IMR-90 (cell line): ENCODE data around the gene FPR3. TPM values are rescaled to one million over a fixed set of nuclear protein-coding genes. Genes with fewer than 3 reads are reported as not detected.

Experiments
- ATAC-seq: fragments of 200-7000 bp; cut with Tn5 transposase; 2 replicates; pipeline ENCODE4 v1.9.1; 2020; ENCODE audit warnings: low read depth, mild to moderate bottlenecking, moderate library complexity
- BruUV-seq: library from RNA; stranded (reverse); fragments of 400-500 nt; replicated peaks from 2 replicates; lab custom pipeline; 2021; lab: Mats Ljungman, UMichigan
- CTCF ChIA-PET: fragments of 300-600 bp; formaldehyde crosslinking; extraction: SDS; loops from one replicate; lab custom pipeline; 2021; ENCODE audit warnings: antibody characterized with exemption; lab: Yijun Ruan, JAX
- POLR2A ChIA-PET: fragments of 300-600 bp; sonication (Branson Sonifier 250); formaldehyde crosslinking; loops from one replicate; lab custom pipeline; 2022; ENCODE audit warnings: antibody characterized with exemption; ENCODE audit not compliant: unreplicated experiment; lab: Charles Lee
- DNase-seq: peaks from one replicate; pipeline ENCODE4 v3.0.0; 2013
- H2AFZ ChIP-seq: replicated peaks from 2 replicates; pipeline ENCODE3; 2013; ENCODE audit warnings: low read length, mild to moderate bottlenecking; ENCODE audit not compliant: poor library complexity
- H2AK5ac ChIP-seq: 2 replicates; pipeline ENCODE4 v1.6.1; 2013; ENCODE audit warnings: low read depth, low read length, inconsistent platforms
- H2AK9ac ChIP-seq: replicated peaks from 2 replicates; pipeline ENCODE3; 2013; ENCODE audit warnings: mild to moderate bottlenecking, low read depth, low read length, moderate library complexity; ENCODE audit not compliant: poor library complexity
- H2BK120ac ChIP-seq: 2 replicates; pipeline ENCODE4 v1.6.1; 2013; ENCODE audit warnings: low read depth, low read length, inconsistent platforms
- H2BK15ac ChIP-seq: 3 replicates; pipeline ENCODE4 v1.6.1; 2013; ENCODE audit warnings: low read depth, low read length, inconsistent platforms
- H2BK20ac ChIP-seq: 2 replicates; pipeline ENCODE4 v1.6.1; 2013; ENCODE audit warnings: low read depth, mild to moderate bottlenecking, inconsistent platforms, low read length, moderate library complexity
- H2BK5ac ChIP-seq: 2 replicates; pipeline ENCODE4 v1.6.1; 2013; ENCODE audit warnings: mild to moderate bottlenecking, low read depth, low read length, inconsistent platforms; ENCODE audit not compliant: poor library complexity, severe bottlenecking
- H3K14ac ChIP-seq: replicated peaks from 2 replicates; pipeline ENCODE4 v1.6.1; 2013; ENCODE audit warnings: low read depth, low read length, inconsistent platforms
- H3K18ac ChIP-seq: 2 replicates; pipeline ENCODE4 v1.6.1; 2013; ENCODE audit warnings: low read depth, low read length, control low read depth
- H3K23ac ChIP-seq: 2 replicates; pipeline ENCODE4 v1.6.1; 2013; ENCODE audit warnings: low read depth, low read length, inconsistent platforms
- H3K27ac ChIP-seq: 2 replicates; pipeline ENCODE4 v1.5.1; 2013; ENCODE audit warnings: mild to moderate bottlenecking, control low read depth, low read length; ENCODE audit not compliant: insufficient read depth
- H3K27me3 ChIP-seq: 2 replicates; pipeline ENCODE4 v1.6.1; 2013; ENCODE audit warnings: low read length; ENCODE audit not compliant: control insufficient read depth, insufficient read depth
- H3K36me3 ChIP-seq: 2 replicates; pipeline ENCODE4 v1.6.1; 2013; ENCODE audit warnings: low read length, mixed read lengths; ENCODE audit not compliant: control insufficient read depth, insufficient read depth
- H3K4ac ChIP-seq: 2 replicates; pipeline ENCODE4 v1.6.1; 2013; ENCODE audit warnings: low read depth, low read length, inconsistent platforms
- H3K4me1 ChIP-seq: 2 replicates; pipeline ENCODE4 v1.6.1; 2013; ENCODE audit warnings: low read length, mixed read lengths; ENCODE audit not compliant: control insufficient read depth, insufficient read depth
- H3K4me2 ChIP-seq: 2 replicates; pipeline ENCODE4 v1.6.1; 2013; ENCODE audit warnings: low read depth, mild to moderate bottlenecking, control low read depth, low read length, moderate library complexity
- H3K4me3 ChIP-seq: 2 replicates; pipeline ENCODE4 v1.5.1; 2013; ENCODE audit warnings: low read depth, mild to moderate bottlenecking, control low read depth, low read length, moderate library complexity; ENCODE audit not compliant: insufficient read depth
- H3K56ac ChIP-seq: 2 replicates; pipeline ENCODE4 v1.6.1; 2013; ENCODE audit warnings: low read length, inconsistent platforms; ENCODE audit not compliant: insufficient read depth; ENCODE audit errors: extremely low read depth
- H3K79me1 ChIP-seq, 2 experiments: 2 replicates each; pipeline ENCODE4 v1.6.1; 2013; ENCODE audit warnings: low read length in 2 of 2, inconsistent platforms in 1 of 2, low read depth in 1 of 2
- H3K9ac ChIP-seq: 2 replicates; pipeline ENCODE4 v1.6.1; 2013; ENCODE audit warnings: low read depth, low read length, control low read depth
- H3K9me1 ChIP-seq: 2 replicates; pipeline ENCODE4 v1.6.1; 2013; ENCODE audit warnings: low read length, inconsistent platforms; ENCODE audit not compliant: insufficient read depth
- H3K9me3 ChIP-seq: 2 replicates; pipeline ENCODE4 v1.6.1; 2013; ENCODE audit warnings: low read length; ENCODE audit not compliant: control insufficient read depth, insufficient read depth
- H4K20me1 ChIP-seq: 2 replicates; pipeline ENCODE4 v1.6.1; 2013; ENCODE audit warnings: low read length, inconsistent platforms; ENCODE audit not compliant: insufficient read depth
- H4K5ac ChIP-seq: 2 replicates; pipeline ENCODE4 v1.6.1; 2013; ENCODE audit warnings: mild to moderate bottlenecking, low read depth, low read length, control low read depth
- H4K8ac ChIP-seq, 2 experiments: 2 replicates each; pipeline ENCODE4 v1.6.1; 2013; ENCODE audit warnings: low read depth in 2 of 2, low read length in 2 of 2, control low read depth in 1 of 2, inconsistent platforms in 1 of 2
- H4K91ac ChIP-seq: 2 replicates; pipeline ENCODE4 v1.6.1; 2013; ENCODE audit warnings: low read depth, low read length, inconsistent platforms; ENCODE audit not compliant: insufficient read depth
- BHLHE40 ChIP-seq: fragments of 150-350 bp; IDR thresholded peaks from 2 replicates; pipeline ENCODE4 v1.6.1; 2016; ENCODE audit warnings: mild to moderate bottlenecking, low read depth, low read length
- CEBPB ChIP-seq: IDR thresholded peaks from 2 replicates; pipeline ENCODE4 v1.6.1; 2012; ENCODE audit warnings: low read depth, low read length, improper control_type of control experiment
- CHD1 ChIP-seq: IDR thresholded peaks from 2 replicates; pipeline ENCODE4 v1.6.1; 2012; ENCODE audit warnings: low read depth, low read length, improper control_type of control experiment
- CTCF ChIP-seq: conservative IDR thresholded peaks from 2 replicates; pipeline ENCODE4 v1.5.1; 2012; ENCODE audit warnings: mild to moderate bottlenecking, low read depth, low read length, improper control_type of control experiment
- FOS ChIP-seq: fragments of 150-350 bp; IDR thresholded peaks from 2 replicates; pipeline ENCODE4 v1.6.1; 2016; ENCODE audit warnings: low read depth, low read length
- MAFK ChIP-seq: IDR thresholded peaks from 2 replicates; pipeline ENCODE4 v1.6.1; 2012; ENCODE audit warnings: low read depth, low read length, improper control_type of control experiment
- MAZ ChIP-seq: IDR thresholded peaks from 2 replicates; pipeline ENCODE4 v1.6.1; 2012; ENCODE audit warnings: low read depth, mild to moderate bottlenecking, low read length, improper control_type of control experiment, moderate library complexity, borderline replicate concordance
- MXI1 ChIP-seq: IDR thresholded peaks from 2 replicates; pipeline ENCODE4 v1.6.1; 2012; ENCODE audit warnings: low read depth, mild to moderate bottlenecking, low read length, moderate library complexity, borderline replicate concordance
- NFE2L2 ChIP-seq: fragments of 150-350 bp; IDR thresholded peaks from 2 replicates; pipeline ENCODE4 v1.6.1; 2016; ENCODE audit warnings: low read depth, mild to moderate bottlenecking, low read length
- POLR2A ChIP-seq: IDR thresholded peaks from 2 replicates; pipeline ENCODE4 v1.6.1; 2012; ENCODE audit warnings: mild to moderate bottlenecking, low read depth, low read length
- RAD21 ChIP-seq: IDR thresholded peaks from 2 replicates; pipeline ENCODE4 v1.6.1; 2012; ENCODE audit warnings: low read length, improper control_type of control experiment
- RCOR1 ChIP-seq: IDR thresholded peaks from 2 replicates; pipeline ENCODE4 v1.6.1; 2012; ENCODE audit warnings: mild to moderate bottlenecking, low read length, improper control_type of control experiment; ENCODE audit not compliant: insufficient replicate concordance
- RFX5 ChIP-seq: IDR thresholded peaks from 2 replicates; pipeline ENCODE4 v1.8.0; 2012; ENCODE audit warnings: low read depth, mild to moderate bottlenecking, low read length, moderate library complexity
- SMC3 ChIP-seq: fragments of 150-350 bp; IDR thresholded peaks from 2 replicates; pipeline ENCODE4 v1.6.1; 2016; ENCODE audit warnings: low read depth, mild to moderate bottlenecking, antibody characterized with exemption, low read length, moderate library complexity
- USF2 ChIP-seq: fragments of 150-350 bp; IDR thresholded peaks from 2 replicates; pipeline ENCODE4 v1.6.1; 2017; ENCODE audit warnings: mild to moderate bottlenecking, antibody characterized with exemption, low read length, low read depth
- WGBS, 2 experiments: methylation state at CpG; one replicate each; pipeline versions ENCODE4 v1.1.5 to v1.1.7; 2013; ENCODE audit warnings: missing lambda C conversion rate in 2 of 2; ENCODE audit not compliant: insufficient read length in 1 of 2; ENCODE audit errors: extremely low coverage in 2 of 2; 5-methylcytosine and 5-hydroxymethylcytosine counted together
- dilution Hi-C: fragments of 300-500 bp; cut with HindIII; formaldehyde crosslinking; loops from one replicate; pipeline ENCODE4 v1.14.3; 2018; ENCODE audit warnings: low sequenced_read_pairs; ENCODE audit not compliant: unreplicated experiment
- in situ Hi-C: fragments of 300-500 bp; cut with MboI; formaldehyde crosslinking; loops from 3 replicates; pipeline ENCODE4 v1.14.3; 2019; ENCODE audit warnings: low sequenced_read_pairs, inconsistent platforms, mixed read lengths
- intact Hi-C: fragments of 100-400 bp; cut with micrococcal nuclease; formaldehyde crosslinking; loops from 2 replicates; pipeline ENCODE4 v1.10.0; 2022
- polyA plus RNA-seq, 3 experiments: library from polyadenylated mRNA; depleted of rRNA; stranded (reverse); fragments of >200 nt; gene quantifications; 2 replicates each; pipeline ENCODE4 v1.2.3, GENCODE V29; 2012; ENCODE audit warnings: low replicate concordance in 1 of 3
- total RNA-seq: library from RNA; depleted of rRNA; stranded (reverse); fragments of >200 nt; gene quantifications from 2 replicates; pipeline ENCODE4 v1.2.3, GENCODE V29; 2012
- TF ChIP-seq, protein P1 (sequence below): fragments of 150-350 bp; IDR thresholded peaks from 2 replicates; pipeline ENCODE4 v1.6.1; 2016; ENCODE audit warnings: low read depth, mild to moderate bottlenecking, low read length, moderate library complexity, borderline replicate concordance

The FPR3 gene
- total and polyA plus RNA-seq, 2 of the 4 experiments (the other 2 are of a cell fraction) = not detected

DNA sequence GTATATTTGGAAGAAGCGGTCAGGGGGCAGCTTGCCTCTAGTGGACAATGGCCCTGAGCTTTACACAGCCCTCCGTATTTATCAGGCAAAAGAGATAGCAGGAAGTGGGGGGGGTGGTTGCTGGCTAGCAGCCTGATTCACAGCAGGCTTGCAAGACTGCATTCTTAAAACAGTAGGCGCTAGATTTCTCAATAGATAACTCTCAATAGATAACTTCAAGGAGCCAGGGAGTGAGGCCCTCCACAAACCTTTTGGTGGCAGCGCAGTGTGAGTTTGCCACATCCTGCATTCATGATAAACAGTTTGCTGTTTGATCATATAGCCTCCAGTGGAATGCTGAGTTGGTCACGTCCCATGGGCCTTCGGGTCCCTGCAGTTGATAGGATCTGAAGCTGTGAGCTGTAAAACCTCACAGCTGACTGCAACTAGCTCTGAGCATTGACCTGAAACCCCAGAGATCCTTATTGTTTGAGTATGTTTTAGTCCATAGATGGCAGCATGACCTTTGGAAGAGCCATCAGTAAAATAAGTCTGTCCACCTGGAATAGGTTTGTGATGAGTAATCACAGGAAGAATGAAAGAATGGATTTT is 12.2 kb downstream of the FPR3 start:
- no peak overlapping the region for H2BK15ac ChIP-seq
- POLR2A ChIA-PET = no interaction called here
- no peak overlapping the region for H4K5ac ChIP-seq
- in situ Hi-C loops = no loop called here
- no peak overlapping the region for H3K56ac ChIP-seq
- no TSS peak for BruUV-seq
- TF ChIP-seq USF2 (no peak), BHLHE40 (no peak), SMC3 (no peak), CEBPB (no peak), RCOR1 (no peak), CTCF (no peak), RAD21 (no peak), MXI1 (no peak), POLR2A (no peak), CHD1 (no peak), NFE2L2 (no peak), RFX5 (no peak), MAZ (no peak), FOS (no peak), MAFK (no peak)
- TF ChIP-seq, protein P1, sequence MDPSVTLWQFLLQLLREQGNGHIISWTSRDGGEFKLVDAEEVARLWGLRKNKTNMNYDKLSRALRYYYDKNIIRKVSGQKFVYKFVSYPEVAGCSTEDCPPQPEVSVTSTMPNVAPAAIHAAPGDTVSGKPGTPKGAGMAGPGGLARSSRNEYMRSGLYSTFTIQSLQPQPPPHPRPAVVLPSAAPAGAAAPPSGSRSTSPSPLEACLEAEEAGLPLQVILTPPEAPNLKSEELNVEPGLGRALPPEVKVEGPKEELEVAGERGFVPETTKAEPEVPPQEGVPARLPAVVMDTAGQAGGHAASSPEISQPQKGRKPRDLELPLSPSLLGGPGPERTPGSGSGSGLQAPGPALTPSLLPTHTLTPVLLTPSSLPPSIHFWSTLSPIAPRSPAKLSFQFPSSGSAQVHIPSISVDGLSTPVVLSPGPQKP = no peak
- no peak overlapping the region for H3K23ac ChIP-seq
- H3K4me2 ChIP-seq = no peak overlapping the region
- DNase-seq = no peak
- no peak overlapping the region for H3K18ac ChIP-seq
- no peaks in the 10 kb centered on the region for H4K20me1 ChIP-seq
- no peak overlapping the region for H2BK20ac ChIP-seq
- H2BK120ac ChIP-seq = no peak overlapping the region
- no peak overlapping the region for H4K8ac ChIP-seq
- 27% methylated on average over 3 of the region's 6 CpGs; no CpG with 5 or more reads in 1 of the 2 experiments for WGBS, 2 experiments
- intact Hi-C loops = no loop called here
- no peak overlapping the region for H2AK5ac ChIP-seq
- CTCF ChIA-PET = no interaction called here
- no peaks in the 10 kb centered on the region for H3K27me3 ChIP-seq
- no peaks in the 10 kb centered on the region; the same call in 1 of the 2 replicates for H3K4me1 ChIP-seq
- no peak overlapping the region for H3K4ac ChIP-seq
- no peak for ATAC-seq
- no peaks in the 10 kb centered on the region for H3K36me3 ChIP-seq
- H2BK5ac ChIP-seq = no peak overlapping the region
- H3K79me1 ChIP-seq = no peaks in the 10 kb centered on the region
- H3K9me1 ChIP-seq = no peaks in the 10 kb centered on the region
- H3K27ac ChIP-seq = no peak overlapping the region
- no peak overlapping the region for H3K14ac ChIP-seq
- H4K91ac ChIP-seq = no peak overlapping the region
- no peak overlapping the region for H3K4me3 ChIP-seq
- dilution Hi-C loops = no loop called here
- no peaks in the 10 kb centered on the region for H3K9me3 ChIP-seq
- H2AK9ac ChIP-seq = no peak overlapping the region
- H3K9ac ChIP-seq = no peak overlapping the region
- H2AFZ ChIP-seq = no peak overlapping the region
